SK-N-SH (cell line): ENCODE measurements around the gene SCD5. TPM values are rescaled to one million over a fixed set of nuclear protein-coding genes. Genes with fewer than 3 reads are reported as not detected.

Experiments
- CHD2 ChIP-seq: fragments of 150-350 bp; IDR thresholded peaks from 2 replicates; pipeline ENCODE4 v1.6.1; 2018; ENCODE audit warnings: low read length; ENCODE audit not compliant: partially characterized antibody
- EP300 ChIP-seq, 2 experiments: IDR thresholded peaks; 2 replicates each; pipeline versions ENCODE4 v1.4.0 to v1.6.1; 2012; ENCODE audit warnings: borderline replicate concordance in 1 of 2, low read depth in 1 of 2, low read length in 1 of 2
- GABPA ChIP-seq: IDR thresholded peaks from 2 replicates; pipeline ENCODE4 v1.4.0; 2012; ENCODE audit warnings: low read depth, mild to moderate bottlenecking
- GATA2 ChIP-seq: sonication (generic); formaldehyde crosslinking; IDR thresholded peaks from 2 replicates; pipeline ENCODE4 v1.5.0; 2020; ENCODE audit warnings: mild to moderate bottlenecking, missing genetic modification reagents
- JUND ChIP-seq: IDR thresholded peaks from 2 replicates; pipeline ENCODE4 v1.4.0; 2012
- NFIC ChIP-seq: IDR thresholded peaks from 2 replicates; pipeline ENCODE4 v1.4.0; 2012; ENCODE audit warnings: borderline replicate concordance
- NRF1 ChIP-seq: IDR thresholded peaks from 2 replicates; pipeline ENCODE4 v1.6.1; 2012; ENCODE audit warnings: low read depth, mild to moderate bottlenecking, low read length
- POLR2AphosphoS5 ChIP-seq: IDR thresholded peaks from 2 replicates; pipeline ENCODE4 v1.6.1; 2012; ENCODE audit warnings: low read depth, low read length
- RCOR1 ChIP-seq: fragments of 150-350 bp; IDR thresholded peaks from 2 replicates; pipeline ENCODE4 v1.6.1; 2017; ENCODE audit warnings: antibody characterized with exemption, low read length
- RFX5 ChIP-seq: IDR thresholded peaks from 2 replicates; pipeline ENCODE4 v1.6.1; 2012; ENCODE audit warnings: mild to moderate bottlenecking, improper control_type of control experiment, low read length
- RXRA ChIP-seq: IDR thresholded peaks from 2 replicates; pipeline ENCODE4 v1.4.0; 2012; ENCODE audit warnings: low read depth, mild to moderate bottlenecking, borderline replicate concordance
- SMC3 ChIP-seq: IDR thresholded peaks from 2 replicates; pipeline ENCODE4 v1.6.1; 2012; ENCODE audit warnings: low read depth, low read length, improper control_type of control experiment
- TCF12 ChIP-seq: IDR thresholded peaks from 2 replicates; pipeline ENCODE4 v1.4.0; 2012
- TEAD4 ChIP-seq: IDR thresholded peaks from 2 replicates; pipeline ENCODE4 v1.4.0; 2012; ENCODE audit warnings: mild to moderate bottlenecking, borderline replicate concordance; ENCODE audit not compliant: insufficient read depth
- USF2 ChIP-seq: fragments of 150-350 bp; IDR thresholded peaks from 2 replicates; pipeline ENCODE4 v1.6.1; 2017; ENCODE audit warnings: antibody characterized with exemption, low read length, low read depth, borderline replicate concordance
- YY1 ChIP-seq: IDR thresholded peaks from 2 replicates; pipeline ENCODE4 v1.4.0; 2012; ENCODE audit warnings: low read depth, mild to moderate bottlenecking
- polyA plus RNA-seq, 3 experiments: library from polyadenylated mRNA; depleted of rRNA; stranded (reverse); fragments of >200 nt; gene quantifications; 2 replicates each; pipeline ENCODE4 v1.2.3, GENCODE V29; 2012
- TF ChIP-seq, protein P1 (sequence below): IDR thresholded peaks from 2 replicates; pipeline ENCODE4 v1.6.1; 2012; ENCODE audit warnings: mild to moderate bottlenecking, low read depth, low read length, moderate library complexity
- TF ChIP-seq, protein P2 (sequence below): IDR thresholded peaks from 2 replicates; pipeline ENCODE4 v1.4.0; 2012; ENCODE audit warnings: low read depth
- TF ChIP-seq, protein P3 (sequence below): fragments of 150-350 bp; IDR thresholded peaks from 2 replicates; pipeline ENCODE4 v1.6.1; 2016; ENCODE audit warnings: mild to moderate bottlenecking, low read depth, low read length

Gene SCD5
- polyA plus RNA-seq, 1 of the 3 experiments (the other 2 are of a cell fraction), result 23.7 TPM

DNA sequence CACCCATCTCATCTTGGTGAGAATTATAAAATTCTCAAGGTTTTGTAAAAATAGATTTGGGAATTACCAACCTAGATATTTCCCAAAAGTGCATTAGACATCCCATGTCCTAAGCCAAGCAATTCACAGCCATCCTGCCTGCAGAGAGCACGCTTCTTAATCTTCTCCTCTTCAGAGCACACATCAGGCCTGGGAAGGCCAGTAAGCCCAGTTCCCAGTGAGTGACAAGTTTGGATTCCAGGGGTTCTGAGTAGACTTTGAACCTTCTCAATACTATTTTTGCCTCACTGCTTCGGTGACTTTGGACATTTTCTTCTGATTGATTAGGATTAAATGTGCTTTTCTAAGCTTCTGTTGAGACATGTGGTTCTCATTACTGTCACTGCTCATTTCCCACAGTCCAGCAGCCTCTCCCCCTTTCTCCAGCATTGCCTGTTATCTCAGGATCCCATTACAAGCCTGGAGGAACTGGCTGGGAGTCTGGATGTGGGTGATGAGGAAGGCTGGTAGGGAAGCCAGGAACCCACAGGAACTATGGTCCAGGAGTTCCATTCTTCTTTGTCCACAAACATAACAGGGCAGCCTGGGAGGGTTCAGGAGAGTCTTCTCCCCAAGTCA is 180.4 kb downstream of the SCD5 start (continued):
- TF ChIP-seq POLR2AphosphoS5 (peak; percentile 87), RFX5 (no peak), TEAD4 (no peak), RXRA (no peak), JUND (peak; percentile 45; the same call in 1 of the 2 replicates), CHD2 (peak; percentile 91), TCF12 (peak; percentile 96), USF2 (no peak), NFIC (peak; percentile 21; the same call in 1 of the 2 replicates), SMC3 (no peak), RCOR1 (peak; percentile 99), GATA2 (CRISPR knock-in tag) (peak; percentile 96), NRF1 (no peak), GABPA (no peak), YY1 (no peak), EP300 (IDR thresholded peaks at IDR 0.05; ENCODE audit: borderline replicate concordance in 1 of 2, low read depth in 1 of 2, low read length in 1 of 2) (peak in 1 of 2 experiments; percentile 86; a peak in 2 of 4 replicates)
- TF ChIP-seq, protein P1, sequence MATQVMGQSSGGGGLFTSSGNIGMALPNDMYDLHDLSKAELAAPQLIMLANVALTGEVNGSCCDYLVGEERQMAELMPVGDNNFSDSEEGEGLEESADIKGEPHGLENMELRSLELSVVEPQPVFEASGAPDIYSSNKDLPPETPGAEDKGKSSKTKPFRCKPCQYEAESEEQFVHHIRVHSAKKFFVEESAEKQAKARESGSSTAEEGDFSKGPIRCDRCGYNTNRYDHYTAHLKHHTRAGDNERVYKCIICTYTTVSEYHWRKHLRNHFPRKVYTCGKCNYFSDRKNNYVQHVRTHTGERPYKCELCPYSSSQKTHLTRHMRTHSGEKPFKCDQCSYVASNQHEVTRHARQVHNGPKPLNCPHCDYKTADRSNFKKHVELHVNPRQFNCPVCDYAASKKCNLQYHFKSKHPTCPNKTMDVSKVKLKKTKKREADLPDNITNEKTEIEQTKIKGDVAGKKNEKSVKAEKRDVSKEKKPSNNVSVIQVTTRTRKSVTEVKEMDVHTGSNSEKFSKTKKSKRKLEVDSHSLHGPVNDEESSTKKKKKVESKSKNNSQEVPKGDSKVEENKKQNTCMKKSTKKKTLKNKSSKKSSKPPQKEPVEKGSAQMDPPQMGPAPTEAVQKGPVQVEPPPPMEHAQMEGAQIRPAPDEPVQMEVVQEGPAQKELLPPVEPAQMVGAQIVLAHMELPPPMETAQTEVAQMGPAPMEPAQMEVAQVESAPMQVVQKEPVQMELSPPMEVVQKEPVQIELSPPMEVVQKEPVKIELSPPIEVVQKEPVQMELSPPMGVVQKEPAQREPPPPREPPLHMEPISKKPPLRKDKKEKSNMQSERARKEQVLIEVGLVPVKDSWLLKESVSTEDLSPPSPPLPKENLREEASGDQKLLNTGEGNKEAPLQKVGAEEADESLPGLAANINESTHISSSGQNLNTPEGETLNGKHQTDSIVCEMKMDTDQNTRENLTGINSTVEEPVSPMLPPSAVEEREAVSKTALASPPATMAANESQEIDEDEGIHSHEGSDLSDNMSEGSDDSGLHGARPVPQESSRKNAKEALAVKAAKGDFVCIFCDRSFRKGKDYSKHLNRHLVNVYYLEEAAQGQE, result peak; percentile 33; the same call in 1 of the 2 replicates
- TF ChIP-seq, protein P2, sequence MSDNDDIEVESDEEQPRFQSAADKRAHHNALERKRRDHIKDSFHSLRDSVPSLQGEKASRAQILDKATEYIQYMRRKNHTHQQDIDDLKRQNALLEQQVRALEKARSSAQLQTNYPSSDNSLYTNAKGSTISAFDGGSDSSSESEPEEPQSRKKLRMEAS, result no peak
- TF ChIP-seq, protein P3, sequence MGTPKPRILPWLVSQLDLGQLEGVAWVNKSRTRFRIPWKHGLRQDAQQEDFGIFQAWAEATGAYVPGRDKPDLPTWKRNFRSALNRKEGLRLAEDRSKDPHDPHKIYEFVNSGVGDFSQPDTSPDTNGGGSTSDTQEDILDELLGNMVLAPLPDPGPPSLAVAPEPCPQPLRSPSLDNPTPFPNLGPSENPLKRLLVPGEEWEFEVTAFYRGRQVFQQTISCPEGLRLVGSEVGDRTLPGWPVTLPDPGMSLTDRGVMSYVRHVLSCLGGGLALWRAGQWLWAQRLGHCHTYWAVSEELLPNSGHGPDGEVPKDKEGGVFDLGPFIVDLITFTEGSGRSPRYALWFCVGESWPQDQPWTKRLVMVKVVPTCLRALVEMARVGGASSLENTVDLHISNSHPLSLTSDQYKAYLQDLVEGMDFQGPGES, result no peak
- TF ChIP-seq, all 33 proteins: peak for 13
